GM12874 (cell line): ENCODE measurements around the gene GRM2.

Source experiments
- CTCF ChIP-seq: IDR thresholded peaks from 2 replicates; pipeline ENCODE4 v1.5.1; 2011; ENCODE audit warnings: low read depth, mild to moderate bottlenecking, control low read depth, low read length, moderate library complexity; ENCODE audit not compliant: insufficient read depth

GRM2 gene

GRCh38 chr3:51700403-51700802 lies 6.5 kb upstream of the GRM2 start:
- TF ChIP-seq CTCF, result no peak

GRCh38 chr3:51702156-51702555 lies 4.7 kb upstream of the GRM2 start:
- no peak for TF ChIP-seq CTCF

GRCh38 chr3:51703068-51703760 lies 3.7 kb upstream of the GRM2 start:
- TF ChIP-seq CTCF, result no peak

- no peak for TF ChIP-seq CTCF
Observed at GRCh38 chr3:51703761-51704510, 2.9 kb upstream of the GRM2 start.

- no peak for TF ChIP-seq CTCF
Observed at GRCh38 chr3:51704511-51704950, 2.3 kb upstream of the GRM2 start.

- no peak for TF ChIP-seq CTCF
Observed at GRCh38 chr3:51705276-51706020, 1.4 kb upstream of the GRM2 start.

- TF ChIP-seq CTCF, result no peak
Observed at GRCh38 chr3:51706021-51706485, 815 bp upstream of the GRM2 start.
